AML-193 (cell line): ENCODE measurements around the gene FRMD5.
"Not testable (repeated sequence)": the region's sequence is repeated elsewhere in the genome, so short reads cannot be mapped to it uniquely, and the experiment has no call there.

ENCODE experiments used
- DNase-seq, 2 experiments: peaks; one replicate each; lab custom pipeline; 2025; lab: John Stamatoyannopoulos, UW

FRMD5 gene

GRCh38 chr15:44032820-44033219, 162.3 kb downstream of the FRMD5 start:
- DNase-seq: not testable (repeated sequence)

- no peak for DNase-seq
Measured at GRCh38 chr15:44029940-44030568, 165.0 kb downstream of the FRMD5 start.

- DNase-seq: no peak
Measured at GRCh38 chr15:44029003-44029402, 166.1 kb downstream of the FRMD5 start.

GRCh38 chr15:44028349-44028748, 166.7 kb downstream of the FRMD5 start:
- no peak for DNase-seq

GRCh38 chr15:44024155-44024554, 170.9 kb downstream of the FRMD5 start:
- no peak for DNase-seq

GRCh38 chr15:44023176-44023575, 171.9 kb downstream of the FRMD5 start:
- DNase-seq: no peak

- DNase-seq: no peak
Measured at GRCh38 chr15:44018151-44018550, 176.9 kb downstream of the FRMD5 start.

- DNase-seq: no peak
Measured at GRCh38 chr15:44015545-44016305, 179.3 kb downstream of the FRMD5 start.

- no peak for DNase-seq
Measured at GRCh38 chr15:44011238-44011854, 183.7 kb downstream of the FRMD5 start.

GRCh38 chr15:44010089-44010488, 185.0 kb downstream of the FRMD5 start:
- DNase-seq: no peak

- no peak for DNase-seq
Measured at GRCh38 chr15:44009038-44009437, 186.0 kb downstream of the FRMD5 start.

GRCh38 chr15:44000248-44000647, 194.8 kb downstream of the FRMD5 start:
- DNase-seq: not testable (repeated sequence)

- DNase-seq: no peak
Measured at GRCh38 chr15:43998607-43999006, 196.5 kb downstream of the FRMD5 start.

- no peak for DNase-seq
Measured at GRCh38 chr15:43991206-43991605, 203.9 kb downstream of the FRMD5 start.

GRCh38 chr15:43989938-43990337, 205.1 kb downstream of the FRMD5 start:
- no peak for DNase-seq

- no peak for DNase-seq
Measured at GRCh38 chr15:43988900-43989299, 206.2 kb downstream of the FRMD5 start.

- no peak for DNase-seq
Measured at GRCh38 chr15:43987924-43988323, 207.1 kb downstream of the FRMD5 start.

- DNase-seq: no peak
Measured at GRCh38 chr15:43985976-43986680, 208.9 kb downstream of the FRMD5 start.

- no peak for DNase-seq
Measured at GRCh38 chr15:43981576-43981975, 213.5 kb downstream of the FRMD5 start.

- no peak for DNase-seq
Measured at GRCh38 chr15:43977072-43977884, 217.8 kb downstream of the FRMD5 start.

- DNase-seq: no peak
Measured at GRCh38 chr15:43975770-43976169, 219.3 kb downstream of the FRMD5 start.

- DNase-seq: no peak
Measured at GRCh38 chr15:43975326-43975725, 219.7 kb downstream of the FRMD5 start.
